ENCODE data around the gene MRPL36. TPM values are rescaled to one million over a fixed set of nuclear protein-coding genes. Genes with fewer than 3 reads are reported as not detected.

MRPL36 gene
- total RNA-seq, 4 donors from 2014 or later = 42.6 to 56.1 (median 46.2) TPM

GRCh38 chr5:1840071-1840547, 40.5 kb upstream of the MRPL36 start:
- no peak for TF ChIP-seq EP300 (IDR thresholded peaks at IDR 0.05)
- WGBS = 77% methylated on average over 12 of the region's 20 CpGs
- Histone ChIP-seq H3K27me3 (peaks cover 0 to 77% (median 10%) of the 10 kb centered on the region in 4 donors), H3K4me3 (no peak overlapping the region), H3K4me1 (no peaks in the 10 kb centered on the region), H3K9me3 (no peaks in the 10 kb centered on the region), H3K27ac (replicated peaks in 1 of 4) (no peak overlapping the region), H3K36me3 (no peaks in the 10 kb centered on the region)
- intact Hi-C loops (cut with DNase I) = no loop called here
- DNase-seq (ENCODE audit: extremely low spot score) = no peak

DNA sequence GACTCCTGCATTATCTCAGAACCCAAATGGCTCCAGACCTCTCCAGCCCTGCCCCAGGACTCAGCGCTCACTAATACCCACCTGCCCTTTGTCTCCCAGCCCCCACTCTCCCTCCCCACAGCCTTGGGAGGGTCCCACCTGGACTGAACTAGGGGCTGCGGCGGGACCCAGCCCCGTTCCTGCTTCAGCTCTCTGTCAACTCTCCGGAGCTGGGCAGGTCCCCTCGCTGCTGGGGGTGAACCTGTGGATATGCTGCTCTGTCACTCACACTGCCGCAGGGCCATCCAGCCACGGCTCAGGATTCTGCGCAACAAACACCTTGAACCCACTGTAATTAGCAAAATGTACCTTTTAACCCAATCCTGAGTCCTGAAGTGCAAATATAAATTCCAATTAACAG, 38.4 kb upstream of the MRPL36 start:
- Histone ChIP-seq H3K4me1 (no peaks in the 10 kb centered on the region), H3K9me3 (no peaks in the 10 kb centered on the region), H3K36me3 (no peaks in the 10 kb centered on the region), H3K4me3 (no peak overlapping the region), H3K27me3 (peaks cover 0 to 78% (median 10%) of the 10 kb centered on the region in 4 donors), H3K27ac (replicated peaks in 1 of 4) (no peak overlapping the region)
- 86% methylated on average over 9 of the region's 9 CpGs for WGBS
- no peak for DNase-seq (ENCODE audit: extremely low spot score)
- intact Hi-C loops (cut with DNase I) = no loop called here
- no peak for TF ChIP-seq POLR2A (IDR thresholded peaks at IDR 0.05; ENCODE audit: low read depth)
- no peak for TF ChIP-seq EP300 (IDR thresholded peaks at IDR 0.05)
- TF ChIP-seq POLR2AphosphoS5 (IDR thresholded peaks at IDR 0.05) = no peak
- TF ChIP-seq CTCF (IDR thresholded peaks at IDR 0.05) = no peak

GRCh38 chr5:1836891-1837880, 37.5 kb upstream of the MRPL36 start:
- Histone ChIP-seq H3K4me1 (no peaks in the 10 kb centered on the region), H3K27ac (replicated peaks in 1 of 4) (no peak overlapping the region), H3K4me3 (no peak overlapping the region), H3K9me3 (no peaks in the 10 kb centered on the region), H3K36me3 (no peaks in the 10 kb centered on the region), H3K27me3 (peaks cover 0 to 79% (median 10%) of the 10 kb centered on the region in 4 donors)
- WGBS = 81% methylated on average over 10 of the region's 32 CpGs
- intact Hi-C loops (cut with DNase I) = no loop called here
- TF ChIP-seq EP300 (IDR thresholded peaks at IDR 0.05) (no peak), CTCF (IDR thresholded peaks at IDR 0.05) (no peak), POLR2AphosphoS5 (IDR thresholded peaks at IDR 0.05) (no peak), POLR2A (IDR thresholded peaks at IDR 0.05; ENCODE audit: low read depth) (no peak)
- no peak for DNase-seq (ENCODE audit: extremely low spot score)

- TF ChIP-seq CTCF (IDR thresholded peaks at IDR 0.05) = no peak
- TF ChIP-seq POLR2AphosphoS5 (IDR thresholded peaks at IDR 0.05) = no peak
- TF ChIP-seq EP300 (IDR thresholded peaks at IDR 0.05) = no peak
- TF ChIP-seq POLR2A (IDR thresholded peaks at IDR 0.05; ENCODE audit: low read depth) = no peak
- intact Hi-C loops (cut with DNase I) = no loop called here
- Histone ChIP-seq H3K9me3 (no peaks in the 10 kb centered on the region), H3K4me3 (no peak overlapping the region), H3K27ac (replicated peaks in 1 of 4) (no peak overlapping the region), H3K4me1 (no peaks in the 10 kb centered on the region), H3K36me3 (no peaks in the 10 kb centered on the region), H3K27me3 (peaks cover 0 to 73% (median 10%) of the 10 kb centered on the region in 4 donors)
- DNase-seq (ENCODE audit: extremely low spot score) = no peak
- 65% methylated on average over 18 of the region's 23 CpGs for whole genome bisulfite sequencing
Measured at GRCh38 chr5:1836176-1836890, 36.7 kb upstream of the MRPL36 start.

- H3K4me1 ChIP-seq = no peaks in the 10 kb centered on the region
- peaks cover 0 to under 1% (median 0%) of the 10 kb centered on the region in 4 donors for H3K36me3 ChIP-seq
- no peak overlapping the region for H3K27ac ChIP-seq (replicated peaks in 1 of 4)
- intact Hi-C loops (cut with DNase I) = no loop called here
- H3K27me3 ChIP-seq = peaks cover 0 to 64% (median 6%) of the 10 kb centered on the region in 4 donors
- no peaks in the 10 kb centered on the region for H3K9me3 ChIP-seq
- WGBS = 89% methylated on average over 13 of the region's 13 CpGs
- TF ChIP-seq EP300 (IDR thresholded peaks at IDR 0.05) = no peak
- no peak for TF ChIP-seq CTCF (IDR thresholded peaks at IDR 0.05)
- no peak for TF ChIP-seq POLR2AphosphoS5 (IDR thresholded peaks at IDR 0.05)
- no peak for TF ChIP-seq POLR2A (IDR thresholded peaks at IDR 0.05; ENCODE audit: low read depth)
- no peak overlapping the region for H3K4me3 ChIP-seq
- DNase-seq (ENCODE audit: extremely low spot score) = no peak
Measured at GRCh38 chr5:1835431-1835830, 35.8 kb upstream of the MRPL36 start.

All from esophagus muscularis mucosa (tissue), 4 donors.